Esophagus squamous epithelium (tissue), 5 donors: ENCODE results near the gene SLC39A5. TPM values are rescaled to one million over a fixed set of nuclear protein-coding genes. Genes with fewer than 3 reads are reported as not detected.
A peak's percentile ranks its signal among the peaks of the same experiment; 100 is the strongest.
"Not testable (repeated sequence)": the region's sequence is repeated elsewhere in the genome, so short reads cannot be mapped to it uniquely, and the experiment has no call there.

ENCODE experiments used
- DNase-seq: peaks from one replicate; lab custom pipeline; 2025; lab: John Stamatoyannopoulos, UW
- H3K27ac ChIP-seq, 4 donors: fragments of 200-600 bp; sonication (generic); one replicate each; pipeline ENCODE4 v1.5.1; 2016 to 2019; ENCODE audit warnings: mild to moderate bottlenecking in 1 of 4
- H3K27me3 ChIP-seq, 4 donors: fragments of 200-600 bp; sonication (generic); 1 replicate in 3 of 4; 2 replicates in 1 of 4; pipeline versions ENCODE4 v1.5.1 to v1.6.0; 2017 to 2021; ENCODE audit warnings: antibody characterized with exemption in 1 of 4
- H3K36me3 ChIP-seq, 3 donors: fragments of 200-600 bp; sonication (generic); one replicate each; pipeline ENCODE4 v1.5.1; 2016 to 2019
- H3K4me1 ChIP-seq, 3 donors: fragments of 200-600 bp; sonication (generic); one replicate each; pipeline ENCODE4 v1.5.1; 2017 to 2019
- H3K4me3 ChIP-seq, 4 donors: fragments of 200-600 bp; sonication (generic); 1 replicate in 3 of 4; 2 replicates in 1 of 4; pipeline ENCODE4 v1.5.1; 2016 to 2019; ENCODE audit warnings: mild to moderate bottlenecking in 2 of 4, moderate library complexity in 1 of 4
- H3K9me3 ChIP-seq, 3 donors: fragments of 200-600 bp; sonication (generic); one replicate each; pipeline ENCODE4 v1.5.1; 2016 to 2019
- POLR2A ChIP-seq, 4 donors: fragments of 450-650 bp; IDR thresholded peaks; one replicate each; pipeline ENCODE4 v1.6.1; 2017; ENCODE audit warnings: antibody characterized with exemption in 4 of 4, mild to moderate bottlenecking in 4 of 4, moderate library complexity in 3 of 4
- WGBS, 2 donors: methylation state at CpG; one replicate each; pipeline ENCODE4 v1.1.5; 2018; 5-methylcytosine and 5-hydroxymethylcytosine counted together
- intact Hi-C: fragments of 100-400 bp; cut with DNase I; formaldehyde crosslinking; loops from one replicate; pipeline ENCODE4 v1.15.0; 2022
- total RNA-seq, 4 donors: library from RNA; depleted of rRNA; stranded (reverse); fragments of >200 nt; gene quantifications; one replicate each; pipeline ENCODE4 v1.1.0, GENCODE V29; 2016
- TF ChIP-seq, protein P1 (sequence below), 6 experiments: fragments of 450-650 bp in 4 of 6; fragments of 200-600 bp in 2 of 6; sonication (generic) in 2 of 6; IDR thresholded peaks; one replicate each; pipeline ENCODE4 v1.5.1; 2016 to 2019; ENCODE audit warnings: antibody characterized with exemption in 6 of 6, mild to moderate bottlenecking in 4 of 6, moderate library complexity in 4 of 6
- donor health status: DM: yes; HTN: yes; CAD: no.

SLC39A5 gene
- total RNA-seq, 4 donors from 2014 or later: 1.1 TPM; not detected in 3

DNA sequence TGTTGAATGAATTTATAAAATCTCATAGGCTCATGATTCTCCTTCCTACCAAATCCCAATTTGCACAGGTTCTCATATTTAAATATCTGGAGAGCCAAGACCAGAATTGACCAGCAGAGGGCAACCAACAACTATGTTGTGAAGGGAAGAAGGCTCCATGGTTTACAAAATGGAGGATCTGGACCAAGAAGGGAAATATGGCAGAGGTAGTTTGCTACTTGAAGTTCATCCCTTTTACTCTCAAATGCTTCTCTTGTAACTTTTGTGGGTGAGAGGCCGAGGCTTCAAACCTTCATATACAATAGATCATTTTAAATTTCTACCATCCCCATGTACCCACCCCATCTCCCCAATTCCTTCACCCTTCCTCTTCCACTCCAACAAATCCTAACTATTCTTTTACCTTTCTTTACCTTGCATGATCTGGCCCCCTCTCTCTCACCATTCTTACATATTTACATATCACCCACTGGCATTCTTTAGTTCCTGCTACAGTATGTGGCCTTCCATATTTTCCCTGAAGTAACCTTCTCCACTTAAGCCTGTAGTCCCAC, 36.7 kb upstream of the SLC39A5 start:
- peak; percentile 16 for DNase-seq
- H3K27ac ChIP-seq: no peak overlapping the region
- no peak overlapping the region for H3K4me3 ChIP-seq
- H3K27me3 ChIP-seq: no peaks in the 10 kb centered on the region
- H3K4me1 ChIP-seq: peaks cover 10 to 20% (median 11%) of the 10 kb centered on the region in 3 donors
- intact Hi-C loops: no loop called here
- no peaks in the 10 kb centered on the region for H3K36me3 ChIP-seq
- H3K9me3 ChIP-seq: no peaks in the 10 kb centered on the region
- no peak for TF ChIP-seq POLR2A (IDR thresholded peaks at IDR 0.05)
- TF ChIP-seq, protein P1, sequence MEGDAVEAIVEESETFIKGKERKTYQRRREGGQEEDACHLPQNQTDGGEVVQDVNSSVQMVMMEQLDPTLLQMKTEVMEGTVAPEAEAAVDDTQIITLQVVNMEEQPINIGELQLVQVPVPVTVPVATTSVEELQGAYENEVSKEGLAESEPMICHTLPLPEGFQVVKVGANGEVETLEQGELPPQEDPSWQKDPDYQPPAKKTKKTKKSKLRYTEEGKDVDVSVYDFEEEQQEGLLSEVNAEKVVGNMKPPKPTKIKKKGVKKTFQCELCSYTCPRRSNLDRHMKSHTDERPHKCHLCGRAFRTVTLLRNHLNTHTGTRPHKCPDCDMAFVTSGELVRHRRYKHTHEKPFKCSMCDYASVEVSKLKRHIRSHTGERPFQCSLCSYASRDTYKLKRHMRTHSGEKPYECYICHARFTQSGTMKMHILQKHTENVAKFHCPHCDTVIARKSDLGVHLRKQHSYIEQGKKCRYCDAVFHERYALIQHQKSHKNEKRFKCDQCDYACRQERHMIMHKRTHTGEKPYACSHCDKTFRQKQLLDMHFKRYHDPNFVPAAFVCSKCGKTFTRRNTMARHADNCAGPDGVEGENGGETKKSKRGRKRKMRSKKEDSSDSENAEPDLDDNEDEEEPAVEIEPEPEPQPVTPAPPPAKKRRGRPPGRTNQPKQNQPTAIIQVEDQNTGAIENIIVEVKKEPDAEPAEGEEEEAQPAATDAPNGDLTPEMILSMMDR (IDR thresholded peaks at IDR 0.05): peak; percentile 78 to 89 (median 86)
- WGBS, 2 donors: 32 to 55% methylated on average over 1 of the region's 1 CpG

DNA sequence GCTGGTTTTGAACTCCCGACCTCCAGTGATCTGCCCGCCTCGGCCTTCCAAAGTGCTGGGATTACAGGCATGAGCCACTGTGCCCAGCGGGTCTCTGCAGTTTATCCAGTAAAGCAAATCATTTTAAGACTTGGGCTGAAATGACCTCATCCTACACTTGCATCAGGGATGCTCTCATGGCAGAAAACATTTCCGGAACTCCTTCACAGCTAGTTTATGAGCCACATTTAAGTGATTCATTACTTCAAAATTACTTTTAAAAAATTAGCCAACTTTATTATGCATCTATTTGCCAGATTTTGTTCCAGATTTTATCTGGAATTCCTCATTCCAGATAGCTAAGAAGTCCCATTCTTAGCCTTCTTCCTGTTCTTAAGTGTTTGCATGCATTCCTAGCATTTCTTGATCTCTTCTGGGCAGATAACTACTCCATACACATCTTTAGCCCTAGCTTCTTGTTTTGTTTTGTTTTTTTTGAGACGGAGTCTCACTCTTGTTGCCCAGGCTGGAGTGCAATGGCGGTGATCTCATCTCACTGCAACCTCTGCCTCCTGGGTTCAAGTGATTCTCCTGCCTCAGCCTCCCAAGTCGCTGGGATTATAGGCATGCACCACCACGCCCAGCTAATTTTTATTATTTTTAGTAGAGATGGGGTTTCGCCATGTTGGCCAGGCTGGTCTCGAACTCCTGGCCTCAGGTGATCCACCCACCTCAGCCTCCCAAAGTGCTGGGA, 32.9 kb upstream of the SLC39A5 start:
- intact Hi-C loops: not testable (repeated sequence)

DNA sequence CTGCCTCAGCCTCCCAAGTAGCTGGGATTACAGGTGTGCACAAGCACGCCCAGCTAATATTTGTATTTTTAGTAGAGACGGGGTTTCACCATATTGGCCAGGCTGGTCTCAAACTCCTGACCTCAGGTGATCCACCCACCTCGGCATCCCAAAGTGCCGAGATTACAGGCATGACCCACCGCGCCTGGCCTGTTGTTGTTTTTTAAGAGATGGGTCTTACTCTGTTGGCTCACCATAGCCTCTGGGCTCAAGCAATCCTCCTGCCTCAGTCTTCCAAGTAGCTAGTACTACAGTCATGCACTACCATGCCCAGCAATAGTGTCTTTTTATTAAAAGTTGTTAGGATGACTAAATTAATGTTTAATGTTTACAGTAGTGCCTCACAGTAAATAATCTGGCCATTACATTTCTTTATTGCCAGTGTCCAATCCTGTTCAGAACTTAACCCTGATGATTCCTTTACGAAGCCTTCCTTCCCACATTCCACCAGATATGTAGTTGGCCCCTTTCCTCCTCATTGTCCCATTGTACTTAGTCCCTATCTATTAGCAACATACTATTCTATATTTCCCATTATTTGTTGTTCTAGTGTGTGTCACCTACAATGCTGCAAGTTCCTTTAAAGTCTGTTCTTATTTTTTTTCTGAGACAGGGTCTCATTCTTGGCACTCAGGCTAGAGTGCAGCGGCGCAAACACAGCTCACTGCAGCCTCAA, 31.8 kb upstream of the SLC39A5 start:
- 85 to 87% methylated on average over 9 of the region's 9 CpGs for WGBS, 2 donors
- no peaks in the 10 kb centered on the region for H3K9me3 ChIP-seq
- no peaks in the 10 kb centered on the region for H3K4me1 ChIP-seq
- H3K27me3 ChIP-seq: no peaks in the 10 kb centered on the region
- no peak overlapping the region for H3K4me3 ChIP-seq
- H3K36me3 ChIP-seq: no peaks in the 10 kb centered on the region
- TF ChIP-seq, protein P1 (IDR thresholded peaks at IDR 0.05): no peak
- no peak for TF ChIP-seq POLR2A (IDR thresholded peaks at IDR 0.05)
- no peak overlapping the region for H3K27ac ChIP-seq
- intact Hi-C loops: no loop called here
- no peak for DNase-seq

More for the DNA sequence above, 32.9 kb upstream of the SLC39A5 start:
- not testable (repeated sequence) for H3K4me3 ChIP-seq, H3K27ac ChIP-seq, H3K4me1 ChIP-seq, DNase-seq, H3K9me3 ChIP-seq, H3K27me3 ChIP-seq, H3K36me3 ChIP-seq
- 72 to 81% methylated on average over 11 of the region's 11 CpGs for WGBS, 2 donors

DNA sequence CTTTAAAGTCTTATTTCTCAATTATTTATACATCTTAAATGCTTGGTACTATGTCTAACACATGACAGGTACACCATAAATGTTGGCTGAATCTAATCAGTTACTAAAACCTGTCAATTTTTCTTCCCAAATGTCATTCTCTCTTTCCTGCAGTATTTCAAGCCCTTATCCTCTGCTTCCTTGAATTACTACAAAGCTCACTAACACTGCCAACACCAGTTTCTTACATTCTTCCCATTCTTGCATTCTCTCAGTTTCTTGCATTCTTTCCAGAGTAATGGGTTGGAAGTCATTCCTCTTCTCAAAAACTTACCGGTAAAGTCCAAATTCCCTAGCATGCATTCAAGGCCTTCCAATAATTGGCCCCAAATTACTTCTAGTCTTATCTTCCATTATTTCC, 31.0 kb upstream of the SLC39A5 start:
- no peaks in the 10 kb centered on the region for H3K27me3 ChIP-seq
- no peak overlapping the region for H3K4me3 ChIP-seq
- H3K4me1 ChIP-seq: no peaks in the 10 kb centered on the region
- peaks cover 0 to under 1% (median 0%) of the 10 kb centered on the region in 3 donors for H3K36me3 ChIP-seq
- TF ChIP-seq, protein P1 (IDR thresholded peaks at IDR 0.05): no peak
- no peak for TF ChIP-seq POLR2A (IDR thresholded peaks at IDR 0.05)
- WGBS, 2 donors: 65 to 80% methylated on average over 1 of the region's 1 CpG
- intact Hi-C loops: no loop called here
- no peaks in the 10 kb centered on the region for H3K9me3 ChIP-seq
- no peak for DNase-seq
- H3K27ac ChIP-seq: no peak overlapping the region

DNA sequence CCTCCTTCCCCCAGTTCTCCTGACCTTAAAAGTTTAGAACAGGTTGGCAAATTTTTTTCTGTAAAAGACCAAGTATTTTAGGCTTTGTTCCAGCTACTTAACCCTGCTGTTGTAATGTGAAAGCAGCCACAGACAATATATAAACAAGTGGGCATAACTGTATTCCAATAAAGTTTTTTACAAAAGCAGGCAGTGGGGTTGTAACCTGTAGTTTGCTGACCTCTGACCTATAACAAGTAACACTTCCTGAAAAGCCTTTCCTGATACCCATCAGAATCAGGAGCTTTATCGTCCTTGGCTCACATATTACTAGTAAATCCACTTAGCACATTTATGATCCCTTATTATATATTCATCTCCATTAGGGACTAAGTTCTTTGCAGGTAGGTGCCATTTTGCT, 27.5 kb upstream of the SLC39A5 start:
- 58 to 63% methylated on average over 1 of the region's 1 CpG for WGBS, 2 donors
- H3K27ac ChIP-seq: no peak overlapping the region
- no peak for TF ChIP-seq POLR2A (IDR thresholded peaks at IDR 0.05)
- TF ChIP-seq, protein P1 (IDR thresholded peaks at IDR 0.05): no peak

More for the DNA sequence above, 27.5 kb upstream of the SLC39A5 start:
- intact Hi-C loops: no loop called here
- no peak for DNase-seq
- H3K9me3 ChIP-seq: no peaks in the 10 kb centered on the region
- H3K36me3 ChIP-seq: peaks cover 7 to 36% (median 12%) of the 10 kb centered on the region in 3 donors
- no peaks in the 10 kb centered on the region for H3K27me3 ChIP-seq
- no peak overlapping the region for H3K4me3 ChIP-seq
- H3K4me1 ChIP-seq: peaks cover 0 to 5% (median 0%) of the 10 kb centered on the region in 3 donors
